HEK293 (cell line): ENCODE results near the gene TRAPPC2L.

Experiments
- CTCF ChIA-PET: fragments of 350-600 bp; formaldehyde crosslinking; extraction: SDS; loops from one replicate; lab custom pipeline; 2021; ENCODE audit warnings: antibody characterized with exemption; lab: Yijun Ruan, JAX
- POLR2A ChIA-PET: fragments of 300-600 bp; formaldehyde crosslinking; extraction: SDS; loops from one replicate; lab custom pipeline; 2020; ENCODE audit warnings: antibody characterized with exemption, inconsistent platforms; lab: Yijun Ruan, JAX
- H3K27ac ChIP-seq: fragments of 200-500 bp; sonication (Bioruptor generic); 2 replicates; pipeline ENCODE4 v1.5.1; 2014; ENCODE audit warnings: low read depth, low read length, control low read depth, inconsistent platforms; ENCODE audit errors: extremely low read depth
- H3K36me3 ChIP-seq, 2 experiments: fragments of 200-500 bp in 1 of 2; sonication (Bioruptor generic) in 1 of 2; 1 replicate in 1 of 2; 2 replicates in 1 of 2; pipeline ENCODE4 v1.5.1; 2014 to 2017; ENCODE audit warnings: inconsistent platforms in 2 of 2, low read length in 2 of 2; ENCODE audit not compliant: control insufficient read depth in 2 of 2, insufficient read depth in 1 of 2
- H3K4me1 ChIP-seq: fragments of 200-500 bp; sonication (Bioruptor generic); 2 replicates; pipeline ENCODE4 v1.5.1; 2014; ENCODE audit warnings: mild to moderate bottlenecking, low read length, inconsistent platforms; ENCODE audit not compliant: control insufficient read depth, insufficient read depth
- H3K4me3 ChIP-seq: 2 replicates; pipeline ENCODE4 v1.5.1; 2011; ENCODE audit warnings: low read depth, mild to moderate bottlenecking, control low read depth, low read length, moderate library complexity
- H3K9me3 ChIP-seq: fragments of 200-500 bp; sonication (Bioruptor generic); 2 replicates; pipeline ENCODE4 v1.5.1; 2014; ENCODE audit warnings: low read depth, low read length, inconsistent platforms; ENCODE audit not compliant: control insufficient read depth, insufficient read depth
- EGR2 ChIP-seq: fragments of 450-650 bp; formaldehyde crosslinking; IDR thresholded peaks from 2 replicates; pipeline ENCODE4 v1.5.1; 2016; ENCODE audit warnings: low read depth, missing biosample characterization, missing genetic modification characterization
- FEZF1 ChIP-seq: fragments of 450-650 bp; formaldehyde crosslinking; IDR thresholded peaks from 2 replicates; pipeline ENCODE4 v1.5.1; 2016; ENCODE audit warnings: missing biosample characterization, missing genetic modification characterization
- PRDM6 ChIP-seq: fragments of 450-650 bp; formaldehyde crosslinking; IDR thresholded peaks from 2 replicates; pipeline ENCODE4 v1.5.1; 2017; ENCODE audit warnings: missing biosample characterization, missing genetic modification characterization
- SP3 ChIP-seq: fragments of 450-650 bp; formaldehyde crosslinking; IDR thresholded peaks from 2 replicates; pipeline ENCODE4 v1.5.1; 2016; ENCODE audit warnings: missing biosample characterization, missing genetic modification characterization
- ZBTB1 ChIP-seq: fragments of 450-650 bp; formaldehyde crosslinking; IDR thresholded peaks from 2 replicates; pipeline ENCODE4 v1.5.1; 2016; ENCODE audit warnings: missing biosample characterization, missing genetic modification characterization
- ZFHX2 ChIP-seq: fragments of 450-650 bp; formaldehyde crosslinking; conservative IDR thresholded peaks from 2 replicates; pipeline ENCODE4 v1.5.1; 2016; ENCODE audit warnings: missing biosample characterization, missing genetic modification characterization
- ZNF138 ChIP-seq: fragments of 450-650 bp; formaldehyde crosslinking; IDR thresholded peaks from 2 replicates; pipeline ENCODE4 v1.5.1; 2016; ENCODE audit warnings: missing biosample characterization, missing genetic modification characterization, borderline replicate concordance
- ZNF174 ChIP-seq: fragments of 450-650 bp; formaldehyde crosslinking; IDR thresholded peaks from 2 replicates; pipeline ENCODE4 v1.5.0; 2017; ENCODE audit warnings: missing biosample characterization, mild to moderate bottlenecking, missing genetic modification characterization
- ZNF19 ChIP-seq: fragments of 450-650 bp; formaldehyde crosslinking; IDR thresholded peaks from 2 replicates; pipeline ENCODE4; 2016; ENCODE audit warnings: missing biosample characterization, missing genetic modification characterization, low read depth
- ZNF214 ChIP-seq: fragments of 450-650 bp; formaldehyde crosslinking; IDR thresholded peaks from 2 replicates; pipeline ENCODE4 v1.5.1; 2017; ENCODE audit warnings: missing biosample characterization, mild to moderate bottlenecking, missing genetic modification characterization, borderline replicate concordance
- ZNF24 ChIP-seq: fragments of 450-650 bp; formaldehyde crosslinking; IDR thresholded peaks from 2 replicates; pipeline ENCODE4 v1.5.1; 2016; ENCODE audit warnings: missing biosample characterization, missing genetic modification characterization
- ZNF280D ChIP-seq: fragments of 450-650 bp; formaldehyde crosslinking; IDR thresholded peaks from 2 replicates; pipeline ENCODE4 v1.5.1; 2016; ENCODE audit warnings: missing biosample characterization, missing genetic modification characterization
- ZNF501 ChIP-seq: fragments of 450-650 bp; formaldehyde crosslinking; IDR thresholded peaks from 2 replicates; pipeline ENCODE4 v1.5.1; 2016; ENCODE audit warnings: missing biosample characterization, missing genetic modification characterization
- ZNF530 ChIP-seq: fragments of 450-650 bp; formaldehyde crosslinking; IDR thresholded peaks from 2 replicates; pipeline ENCODE4 v1.5.1; 2016; ENCODE audit warnings: low read depth, missing biosample characterization, missing genetic modification characterization
- ZNF560 ChIP-seq: fragments of 450-650 bp; formaldehyde crosslinking; IDR thresholded peaks from 2 replicates; pipeline ENCODE4 v1.5.1; 2017; ENCODE audit warnings: missing biosample characterization, missing genetic modification characterization, borderline replicate concordance
- ZNF626 ChIP-seq: fragments of 450-650 bp; sonication (Bioruptor Pico); formaldehyde crosslinking; IDR thresholded peaks from 2 replicates; pipeline ENCODE4 v1.5.1; 2018; ENCODE audit warnings: missing biosample characterization, missing genetic modification characterization, inconsistent platforms
- ZNF654 ChIP-seq: fragments of 450-650 bp; formaldehyde crosslinking; IDR thresholded peaks from 2 replicates; pipeline ENCODE4 v1.5.1; 2016; ENCODE audit warnings: low read depth, missing biosample characterization, missing genetic modification characterization
- ZNF785 ChIP-seq: fragments of 450-650 bp; formaldehyde crosslinking; IDR thresholded peaks from 2 replicates; pipeline ENCODE4 v1.5.1; 2016; ENCODE audit warnings: missing biosample characterization, missing genetic modification characterization
- ZNF837 ChIP-seq: fragments of 450-650 bp; formaldehyde crosslinking; IDR thresholded peaks from 2 replicates; pipeline ENCODE4 v1.5.1; 2016; ENCODE audit warnings: missing biosample characterization, missing genetic modification characterization
- ZNF843 ChIP-seq: fragments of 450-650 bp; formaldehyde crosslinking; IDR thresholded peaks from 2 replicates; pipeline ENCODE4 v1.5.1; 2016; ENCODE audit warnings: missing biosample characterization, missing genetic modification characterization
- TF ChIP-seq, protein P1 (sequence below): fragments of 450-650 bp; formaldehyde crosslinking; IDR thresholded peaks from 2 replicates; pipeline ENCODE4 v1.5.1; 2017; ENCODE audit warnings: missing biosample characterization, mild to moderate bottlenecking, missing genetic modification characterization, moderate library complexity
- TF ChIP-seq, protein P2 (sequence below): fragments of 450-650 bp; formaldehyde crosslinking; IDR thresholded peaks from 2 replicates; pipeline ENCODE4 v1.5.1; 2016; ENCODE audit warnings: missing biosample characterization, missing genetic modification characterization

TRAPPC2L gene

DNA sequence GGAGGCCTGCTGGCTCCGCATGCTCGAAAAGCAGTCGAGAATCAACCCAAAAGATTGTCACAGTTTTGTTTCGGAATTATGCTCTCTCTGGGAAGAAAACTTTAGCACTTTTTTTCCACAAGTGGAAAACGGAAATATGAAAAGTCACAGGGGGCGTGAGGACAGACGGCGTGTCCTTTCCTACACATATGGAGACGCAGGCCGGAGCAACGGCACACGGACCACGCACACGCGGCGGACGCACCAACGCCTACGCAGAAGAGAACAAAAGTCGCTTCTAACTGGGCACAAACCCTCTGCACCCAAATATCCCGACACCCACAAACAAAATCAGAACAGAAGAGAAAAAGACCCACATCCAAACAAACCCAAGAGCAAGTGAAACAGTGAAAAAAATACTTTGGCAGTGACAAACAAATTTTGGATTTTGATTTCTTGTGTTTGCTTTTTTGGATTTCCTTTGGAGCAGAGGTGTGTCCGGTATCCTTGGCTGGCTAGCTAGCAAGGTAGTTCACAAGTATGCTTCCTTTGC lies 18.8 kb downstream of the TRAPPC2L start (continued):
- TF ChIP-seq SP3 (tag by site-specific recombination) (no peak), ZNF843 (no peak), ZNF560 (tag by site-specific recombination) (no peak), ZNF837 (tag by site-specific recombination) (no peak)

- Histone ChIP-seq H3K9me3 (no peaks in the 10 kb centered on the region), H3K27ac (no peak overlapping the region), H3K4me3 (no peak overlapping the region), H3K36me3 (no peaks in the 10 kb centered on the region)
- CTCF ChIA-PET, result no interaction called here
- POLR2A ChIA-PET, result no interaction called here
- TF ChIP-seq ZNF174 (no peak), ZNF501 (tag by site-specific recombination) (no peak)
- TF ChIP-seq, all 188 proteins: peak for 0
- H3K4me1 ChIP-seq, result no peaks in the 10 kb centered on the region
Measured at GRCh38 chr16:88876942-88877526, 20.1 kb downstream of the TRAPPC2L start.

DNA sequence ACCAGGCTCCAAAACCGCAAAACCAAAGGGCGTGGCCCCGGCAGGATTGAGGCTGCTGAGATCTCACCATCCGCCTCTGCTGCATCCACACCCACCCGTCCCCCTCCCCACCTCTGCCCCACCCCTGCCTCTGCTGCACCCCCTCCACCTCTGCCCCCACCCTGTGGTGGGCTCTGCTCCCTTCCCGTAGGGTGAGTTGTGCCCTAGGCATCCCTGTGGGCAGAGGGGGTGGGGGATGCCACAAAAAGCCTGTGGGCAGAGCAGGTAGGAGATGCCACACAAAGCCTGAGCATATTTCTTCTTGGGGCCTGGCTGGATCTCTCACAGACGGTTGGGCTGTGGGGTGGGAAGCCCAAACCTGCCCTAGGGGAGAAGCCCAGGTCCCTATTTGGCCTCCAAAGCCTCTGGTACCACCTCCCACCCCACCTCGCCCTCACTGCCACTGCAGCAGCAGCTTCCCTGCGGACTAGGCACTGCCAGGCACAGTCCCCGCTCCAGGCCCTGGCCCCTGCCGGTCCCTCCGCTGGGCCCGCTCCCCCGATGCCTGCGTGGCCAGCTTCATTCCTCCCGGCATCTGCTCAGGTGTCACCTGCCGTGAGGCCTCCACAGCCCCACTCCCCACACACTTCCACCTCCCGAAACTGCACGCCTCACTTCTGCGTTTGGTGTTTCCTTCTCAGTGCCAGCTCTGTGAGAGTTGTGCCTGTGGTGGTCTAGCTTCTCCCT lies 20.8 kb downstream of the TRAPPC2L start:
- Histone ChIP-seq H3K9me3 (no peaks in the 10 kb centered on the region), H3K4me3 (no peak overlapping the region), H3K4me1 (no peaks in the 10 kb centered on the region), H3K27ac (no peak overlapping the region), H3K36me3 (no peaks in the 10 kb centered on the region)
- ChIA-PET POLR2A (no interaction called here), CTCF (no interaction called here)
- TF ChIP-seq FEZF1 (tag by site-specific recombination) (no peak), ZNF19 (tag by site-specific recombination) (no peak), ZNF626 (tag by site-specific recombination) (no peak), EGR2 (tag by site-specific recombination) (peak; percentile 70), ZNF530 (tag by site-specific recombination) (no peak), ZNF138 (tag by site-specific recombination) (no peak), ZNF214 (no peak), ZNF280D (tag by site-specific recombination) (no peak), ZNF24 (tag by site-specific recombination) (no peak), ZBTB1 (tag by site-specific recombination) (no peak), ZFHX2 (tag by site-specific recombination) (peak; percentile 65), ZNF785 (tag by site-specific recombination) (no peak), ZNF654 (tag by site-specific recombination) (no peak), PRDM6 (tag by site-specific recombination) (no peak)
- TF ChIP-seq, protein P1, sequence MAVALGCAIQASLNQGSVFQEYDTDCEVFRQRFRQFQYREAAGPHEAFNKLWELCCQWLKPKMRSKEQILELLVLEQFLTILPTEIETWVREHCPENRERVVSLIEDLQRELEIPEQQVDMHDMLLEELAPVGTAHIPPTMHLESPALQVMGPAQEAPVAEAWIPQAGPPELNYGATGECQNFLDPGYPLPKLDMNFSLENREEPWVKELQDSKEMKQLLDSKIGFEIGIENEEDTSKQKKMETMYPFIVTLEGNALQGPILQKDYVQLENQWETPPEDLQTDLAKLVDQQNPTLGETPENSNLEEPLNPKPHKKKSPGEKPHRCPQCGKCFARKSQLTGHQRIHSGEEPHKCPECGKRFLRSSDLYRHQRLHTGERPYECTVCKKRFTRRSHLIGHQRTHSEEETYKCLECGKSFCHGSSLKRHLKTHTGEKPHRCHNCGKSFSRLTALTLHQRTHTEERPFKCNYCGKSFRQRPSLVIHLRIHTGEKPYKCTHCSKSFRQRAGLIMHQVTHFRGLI (tag by site-specific recombination), result peak; percentile 72
- TF ChIP-seq, protein P2, sequence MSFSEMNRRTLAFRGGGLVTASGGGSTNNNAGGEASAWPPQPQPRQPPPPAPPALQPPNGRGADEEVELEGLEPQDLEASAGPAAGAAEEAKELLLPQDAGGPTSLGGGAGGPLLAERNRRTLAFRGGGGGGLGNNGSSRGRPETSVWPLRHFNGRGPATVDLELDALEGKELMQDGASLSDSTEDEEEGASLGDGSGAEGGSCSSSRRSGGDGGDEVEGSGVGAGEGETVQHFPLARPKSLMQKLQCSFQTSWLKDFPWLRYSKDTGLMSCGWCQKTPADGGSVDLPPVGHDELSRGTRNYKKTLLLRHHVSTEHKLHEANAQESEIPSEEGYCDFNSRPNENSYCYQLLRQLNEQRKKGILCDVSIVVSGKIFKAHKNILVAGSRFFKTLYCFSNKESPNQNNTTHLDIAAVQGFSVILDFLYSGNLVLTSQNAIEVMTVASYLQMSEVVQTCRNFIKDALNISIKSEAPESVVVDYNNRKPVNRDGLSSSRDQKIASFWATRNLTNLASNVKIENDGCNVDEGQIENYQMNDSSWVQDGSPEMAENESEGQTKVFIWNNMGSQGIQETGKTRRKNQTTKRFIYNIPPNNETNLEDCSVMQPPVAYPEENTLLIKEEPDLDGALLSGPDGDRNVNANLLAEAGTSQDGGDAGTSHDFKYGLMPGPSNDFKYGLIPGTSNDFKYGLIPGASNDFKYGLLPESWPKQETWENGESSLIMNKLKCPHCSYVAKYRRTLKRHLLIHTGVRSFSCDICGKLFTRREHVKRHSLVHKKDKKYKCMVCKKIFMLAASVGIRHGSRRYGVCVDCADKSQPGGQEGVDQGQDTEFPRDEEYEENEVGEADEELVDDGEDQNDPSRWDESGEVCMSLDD (tag by site-specific recombination), result no peak
